Umbilical cord (tissue), 2 donors: ENCODE data around the gene OGA. TPM values are rescaled to one million over a fixed set of nuclear protein-coding genes. Genes with fewer than 3 reads are reported as not detected.

Source experiments
- DNase-seq: peaks from one replicate; pipeline ENCODE4 v3.0.0-alpha.2; 2015; ENCODE audit warnings: low spot score
- total RNA-seq: library from RNA; depleted of rRNA; stranded (reverse); fragments of >200 nt; gene quantifications from one replicate; pipeline ENCODE4 v1.2.3, GENCODE V29; 2014; ENCODE audit warnings: low replicate concordance; ENCODE audit not compliant: insufficient read depth

The OGA gene
- total RNA-seq, 1 donor from 2014 or later = 186 TPM

GRCh38 chr10:101760510-101760909 lies 57.7 kb downstream of the OGA start:
- DNase-seq = no peak

- no peak for DNase-seq
These were observed 58.7 kb downstream of the OGA start for GRCh38 chr10:101759309-101760247.

GRCh38 chr10:101758858-101759257 lies 59.4 kb downstream of the OGA start:
- no peak for DNase-seq

GRCh38 chr10:101752241-101752640 lies 66.0 kb downstream of the OGA start:
- no peak for DNase-seq

GRCh38 chr10:101749047-101750016 lies 68.9 kb downstream of the OGA start:
- DNase-seq = no peak

GRCh38 chr10:101748496-101748895 lies 69.7 kb downstream of the OGA start:
- no peak for DNase-seq

- peak; percentile 4 for DNase-seq
These were observed 73.1 kb downstream of the OGA start for GRCh38 chr10:101745074-101745696.

GRCh38 chr10:101744267-101744666 lies 74.0 kb downstream of the OGA start:
- DNase-seq = no peak

- no peak for DNase-seq
These were observed 76.3 kb downstream of the OGA start for GRCh38 chr10:101741938-101742337.

- no peak for DNase-seq
These were observed 81.6 kb downstream of the OGA start for GRCh38 chr10:101736666-101737065.

Other genes with a start within 250 kb of the OGA start
- gene POLL, start 230.2 kb downstream of the OGA start, total RNA-seq = 6.5 TPM
- gene DPCD, start 230.1 kb downstream of the OGA start, total RNA-seq = 16.1 TPM
- gene FBXW4, start 123.3 kb downstream of the OGA start, total RNA-seq = 81.1 TPM
- 3.4 TPM for gene FGF8, start 42.3 kb downstream of the OGA start, total RNA-seq
- 38.0 TPM for gene NPM3, start 35.0 kb downstream of the OGA start, total RNA-seq
- gene KCNIP2, start 25.4 kb upstream of the OGA start, total RNA-seq = not detected
- gene ARMH3, start 237.7 kb upstream of the OGA start, total RNA-seq = 9.1 TPM
- 14.9 TPM for gene HPS6, start 246.9 kb upstream of the OGA start, total RNA-seq